Esophagus squamous epithelium (tissue), 5 donors: ENCODE data around the gene SPECC1L. TPM values are rescaled to one million over a fixed set of nuclear protein-coding genes. Genes with fewer than 3 reads are reported as not detected.

Experiments used
- DNase-seq: peaks from one replicate; lab custom pipeline; 2025; lab: John Stamatoyannopoulos, UW
- H3K27ac ChIP-seq, 4 donors: fragments of 200-600 bp; sonication (generic); one replicate each; pipeline ENCODE4 v1.5.1; 2016 to 2019; ENCODE audit warnings: mild to moderate bottlenecking in 1 of 4
- H3K27me3 ChIP-seq, 4 donors: fragments of 200-600 bp; sonication (generic); 1 replicate in 3 of 4; 2 replicates in 1 of 4; pipeline versions ENCODE4 v1.5.1 to v1.6.0; 2017 to 2021; ENCODE audit warnings: antibody characterized with exemption in 1 of 4
- H3K36me3 ChIP-seq, 3 donors: fragments of 200-600 bp; sonication (generic); one replicate each; pipeline ENCODE4 v1.5.1; 2016 to 2019
- H3K4me1 ChIP-seq, 3 donors: fragments of 200-600 bp; sonication (generic); one replicate each; pipeline ENCODE4 v1.5.1; 2017 to 2019
- H3K4me3 ChIP-seq, 4 donors: fragments of 200-600 bp; sonication (generic); 1 replicate in 3 of 4; 2 replicates in 1 of 4; pipeline ENCODE4 v1.5.1; 2016 to 2019; ENCODE audit warnings: mild to moderate bottlenecking in 2 of 4, moderate library complexity in 1 of 4
- H3K9me3 ChIP-seq, 3 donors: fragments of 200-600 bp; sonication (generic); one replicate each; pipeline ENCODE4 v1.5.1; 2016 to 2019
- CTCF ChIP-seq, 6 experiments: fragments of 450-650 bp in 4 of 6; fragments of 200-600 bp in 2 of 6; sonication (generic) in 2 of 6; IDR thresholded peaks; one replicate each; pipeline ENCODE4 v1.5.1; 2016 to 2019; ENCODE audit warnings: antibody characterized with exemption in 6 of 6, mild to moderate bottlenecking in 4 of 6, moderate library complexity in 4 of 6
- POLR2A ChIP-seq, 4 donors: fragments of 450-650 bp; IDR thresholded peaks; one replicate each; pipeline ENCODE4 v1.6.1; 2017; ENCODE audit warnings: antibody characterized with exemption in 4 of 4, mild to moderate bottlenecking in 4 of 4, moderate library complexity in 3 of 4
- WGBS, 2 donors: methylation state at CpG; one replicate each; pipeline ENCODE4 v1.1.5; 2018; 5-methylcytosine and 5-hydroxymethylcytosine counted together
- intact Hi-C: fragments of 100-400 bp; cut with DNase I; formaldehyde crosslinking; loops from one replicate; pipeline ENCODE4 v1.15.0; 2022
- total RNA-seq, 4 donors: library from RNA; depleted of rRNA; stranded (reverse); fragments of >200 nt; gene quantifications; one replicate each; pipeline ENCODE4 v1.1.0, GENCODE V29; 2016
- donor health status: DM: yes; HTN: yes; CAD: no.

Gene SPECC1L
- total RNA-seq, 4 donors from 2014 or later = 21.4 to 31.9 (median 27.7) TPM

- Histone ChIP-seq H3K36me3 (peaks cover 0 to 46% (median 0%) of the 10 kb centered on the region in 3 donors), H3K27me3 (no peaks in the 10 kb centered on the region), H3K4me1 (peaks cover 9 to 36% (median 9%) of the 10 kb centered on the region in 3 donors), H3K27ac (no peak overlapping the region), H3K4me3 (no peak overlapping the region), H3K9me3 (no peaks in the 10 kb centered on the region)
- 92 to 94% methylated on average over 3 of the region's 3 CpGs for WGBS, 2 donors
- TF ChIP-seq POLR2A (IDR thresholded peaks at IDR 0.05) (no peak), CTCF (IDR thresholded peaks at IDR 0.05) (no peak)
- no peak for DNase-seq
- intact Hi-C loops = no loop called here
Observed at GRCh38 chr22:24393848-24394247, 123.2 kb downstream of the SPECC1L start.

DNA sequence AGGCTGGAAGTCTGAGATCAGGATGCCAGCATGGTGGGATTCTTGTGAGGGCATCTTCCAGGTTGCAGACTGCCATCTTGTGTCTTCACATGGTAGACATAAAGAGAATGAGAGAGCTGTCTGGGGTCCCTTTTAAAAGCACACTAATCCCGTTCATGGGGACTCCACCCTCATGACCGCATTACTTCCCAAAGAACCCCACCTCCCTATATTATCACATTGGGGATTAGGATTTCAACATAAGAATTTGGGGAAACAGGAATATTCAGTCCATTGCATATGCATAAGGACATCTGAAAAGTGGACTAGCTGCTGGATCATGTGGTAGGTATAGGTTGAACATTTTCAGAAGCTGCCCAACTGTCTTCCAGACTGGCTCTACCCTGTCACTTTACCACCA lies 123.6 kb downstream of the SPECC1L start:
- Histone ChIP-seq H3K4me1 (peaks cover 7 to 35% (median 9%) of the 10 kb centered on the region in 3 donors), H3K27ac (no peak overlapping the region), H3K36me3 (peaks cover 0 to 50% (median 0%) of the 10 kb centered on the region in 3 donors), H3K9me3 (no peaks in the 10 kb centered on the region), H3K27me3 (no peaks in the 10 kb centered on the region), H3K4me3 (no peak overlapping the region)
- WGBS, 2 donors = 76 to 82% methylated on average over 2 of the region's 2 CpGs
- intact Hi-C loops = no loop called here
- TF ChIP-seq POLR2A (IDR thresholded peaks at IDR 0.05) = no peak
- no peak for TF ChIP-seq CTCF (IDR thresholded peaks at IDR 0.05)
- no peak for DNase-seq

- intact Hi-C loops = no loop called here
- Histone ChIP-seq H3K27me3 (no peaks in the 10 kb centered on the region), H3K4me1 (peaks cover 0 to 32% (median 26%) of the 10 kb centered on the region in 3 donors), H3K4me3 (no peak overlapping the region), H3K36me3 (peaks cover 0 to 51% (median 0%) of the 10 kb centered on the region in 3 donors), H3K27ac (no peak overlapping the region), H3K9me3 (no peaks in the 10 kb centered on the region)
- no peak for DNase-seq
- TF ChIP-seq CTCF (IDR thresholded peaks at IDR 0.05) (no peak), POLR2A (IDR thresholded peaks at IDR 0.05) (no peak)
Observed at GRCh38 chr22:24398409-24398808, 127.8 kb downstream of the SPECC1L start.

DNA sequence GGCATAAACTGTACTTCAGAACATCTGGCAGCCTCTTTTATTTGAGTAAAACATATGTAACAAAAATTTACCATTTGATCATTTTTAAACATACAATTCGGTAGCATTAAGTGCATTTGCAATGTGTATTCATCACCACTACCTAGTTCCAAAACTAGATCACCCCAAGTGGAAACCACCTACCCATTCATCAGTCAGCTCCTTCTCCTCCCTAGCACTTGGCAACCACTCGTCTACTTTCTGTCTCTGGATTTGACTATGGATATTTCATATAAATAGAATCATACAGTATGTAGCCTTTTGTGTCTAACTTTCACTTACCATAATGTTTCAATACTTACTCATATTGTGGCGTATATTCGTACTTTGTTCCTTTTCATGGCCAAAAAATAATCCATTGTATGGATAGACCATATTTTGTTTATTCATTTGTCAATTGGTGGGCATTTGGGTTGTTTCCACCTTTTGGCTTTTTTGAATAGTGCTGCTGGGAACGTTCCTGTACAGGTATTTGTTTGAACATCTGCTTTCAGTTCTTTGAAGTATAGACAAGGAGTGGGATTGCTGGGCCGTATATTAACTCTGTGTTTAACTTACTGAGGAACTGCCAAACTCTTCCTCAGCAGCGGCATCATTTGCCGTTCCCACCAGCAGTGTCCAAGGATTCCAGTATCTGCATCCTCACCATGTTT lies 129.5 kb downstream of the SPECC1L start:
- DNase-seq = no peak
- H3K4me3 ChIP-seq = peak overlapping the region in 1 of 4 donors; percentile 39
- TF ChIP-seq POLR2A (IDR thresholded peaks at IDR 0.05) (no peak), CTCF (IDR thresholded peaks at IDR 0.05) (no peak)
- H3K27me3 ChIP-seq = no peaks in the 10 kb centered on the region
- WGBS, 2 donors = 61 to 70% methylated on average over 8 of the region's 8 CpGs
- H3K4me1 ChIP-seq = peaks cover 0 to 38% (median 27%) of the 10 kb centered on the region in 3 donors
- peaks cover 0 to 66% (median 0%) of the 10 kb centered on the region in 3 donors for H3K36me3 ChIP-seq
- H3K27ac ChIP-seq = peak overlapping the region in 1 of 4 donors; percentile 56
- intact Hi-C loops = no loop called here
- no peaks in the 10 kb centered on the region for H3K9me3 ChIP-seq

DNA sequence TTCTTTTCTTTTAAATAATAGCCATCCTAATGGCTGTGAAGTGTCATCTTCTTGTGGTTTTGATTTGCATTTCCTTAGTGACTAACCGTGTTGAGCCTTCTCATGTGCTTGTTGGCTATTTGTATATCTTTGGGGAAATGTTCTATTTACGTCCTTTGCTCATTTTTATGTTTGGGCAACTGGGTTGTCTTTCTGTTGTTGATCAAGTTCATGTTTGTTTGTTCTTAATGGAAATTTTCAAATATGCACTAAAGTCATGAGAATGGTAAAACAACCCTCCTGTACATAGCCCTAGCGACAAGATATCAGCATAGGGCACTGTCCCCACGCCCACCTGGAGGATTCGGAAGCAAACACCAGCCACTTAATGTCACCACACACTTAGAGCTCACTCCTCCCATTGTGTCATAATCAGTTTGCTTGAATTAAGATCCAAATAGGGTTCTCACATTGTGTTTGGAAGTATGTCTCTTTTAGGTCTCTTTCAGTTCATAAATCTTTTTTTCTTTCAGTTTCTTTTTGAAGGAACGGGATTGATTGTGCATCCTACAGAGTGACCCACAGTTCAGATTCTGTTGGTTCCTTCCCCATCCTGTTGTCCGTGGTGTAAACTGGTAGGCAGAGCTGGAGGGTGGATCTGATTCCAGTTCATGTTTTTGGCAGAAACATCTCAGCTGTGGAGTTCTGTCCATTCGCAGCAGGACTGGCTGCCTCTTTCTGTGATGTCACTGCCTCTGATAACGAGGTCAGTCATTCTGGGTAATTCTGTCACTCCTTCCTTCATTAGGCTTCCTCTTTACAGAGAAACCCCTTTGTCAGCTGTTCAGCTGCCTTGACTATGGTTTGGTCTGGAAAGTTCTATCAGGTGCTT lies 130.3 kb downstream of the SPECC1L start:
- peak overlapping the region in 1 of 4 donors; percentile 39 for H3K4me3 ChIP-seq
- no peak for DNase-seq
- H3K27ac ChIP-seq = peak overlapping the region in 3 of 4 donors; percentile 36 to 71 (median 56)
- TF ChIP-seq CTCF (IDR thresholded peaks at IDR 0.05) (no peak), POLR2A (IDR thresholded peaks at IDR 0.05) (peak in 1 of 4 donors; percentile 12)
- H3K4me1 ChIP-seq = peaks cover 0 to 38% (median 27%) of the 10 kb centered on the region in 3 donors
- intact Hi-C loops = no loop called here
- 48 to 62% methylated on average over 9 of the region's 9 CpGs for WGBS, 2 donors
- H3K36me3 ChIP-seq = peaks cover 0 to 66% (median 0%) of the 10 kb centered on the region in 3 donors
- no peaks in the 10 kb centered on the region for H3K9me3 ChIP-seq
- no peaks in the 10 kb centered on the region for H3K27me3 ChIP-seq
